NOMO-1 treated with DMSO at 0.1 percent for 48 hours (cell line): ENCODE results near the gene THSD8.
"Not testable (repeated sequence)": the region's sequence is repeated elsewhere in the genome, so short reads cannot be mapped to it uniquely, and the experiment has no call there.

Experiments
- DNase-seq: peaks from one replicate; lab custom pipeline; 2025; ENCODE audit not compliant: unreplicated experiment; lab: John Stamatoyannopoulos, UW

THSD8 gene

DNA sequence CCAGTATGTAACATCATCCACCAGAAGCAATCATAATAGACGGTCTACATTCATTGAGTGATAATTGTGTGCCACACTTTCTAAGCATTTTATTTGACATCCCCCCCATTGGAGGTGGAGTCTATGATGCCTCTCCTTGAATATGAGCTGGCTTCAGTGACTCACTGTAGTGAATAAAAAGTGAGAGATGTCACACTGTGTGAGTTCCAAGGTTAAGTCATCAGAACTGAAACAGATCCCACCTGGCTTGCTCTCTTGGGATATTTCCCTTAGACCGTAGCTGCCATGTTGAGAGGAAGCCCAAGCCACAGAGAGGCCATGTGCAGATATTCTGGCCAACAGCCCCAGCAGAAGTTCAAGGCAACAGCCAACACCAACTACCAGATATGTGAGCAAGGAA, 19.9 kb downstream of the THSD8 start:
- no peak for DNase-seq

DNA sequence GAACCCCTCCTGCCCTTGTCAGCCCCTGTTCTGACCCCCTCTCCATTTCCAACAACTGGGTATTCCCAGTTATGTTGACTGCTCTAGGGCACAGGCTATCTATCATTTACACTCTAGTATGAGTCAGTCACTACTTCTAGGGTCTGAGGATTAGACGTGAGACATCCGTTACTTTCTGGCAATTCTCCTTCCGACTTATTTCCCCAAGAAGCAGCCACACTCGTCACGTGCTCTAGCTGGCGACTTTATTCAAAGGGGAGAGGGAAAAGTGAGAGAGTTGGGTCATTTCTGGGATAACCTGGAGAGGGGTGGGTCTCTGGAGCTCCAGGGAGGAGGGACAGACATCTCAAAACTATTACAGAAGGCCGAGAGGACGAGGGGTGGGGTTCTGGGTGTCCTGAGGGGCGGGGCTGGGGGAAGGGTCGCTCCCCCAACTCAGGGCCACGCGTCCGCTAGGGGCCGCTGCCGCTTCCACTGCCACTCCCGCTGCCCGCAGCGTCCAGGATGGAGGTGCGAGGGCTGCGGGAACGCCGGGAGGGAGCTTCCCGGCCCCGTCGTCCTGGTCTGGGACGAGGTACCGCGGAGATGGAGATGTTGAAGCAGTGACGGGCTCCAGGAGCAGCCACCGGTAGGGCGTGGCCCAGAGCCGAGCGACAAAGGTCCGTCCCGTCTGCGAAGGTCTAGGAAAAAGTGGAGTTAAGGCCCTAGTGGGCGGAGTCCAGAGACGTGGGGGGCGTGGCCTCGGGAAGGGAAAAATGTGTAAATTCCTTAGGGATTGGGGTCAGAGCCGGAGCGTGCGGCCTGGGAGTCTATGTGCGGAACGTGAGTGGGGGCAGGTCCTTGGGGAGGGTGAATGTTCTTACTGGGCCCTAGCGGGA, 23.6 kb downstream of the THSD8 start:
- no peak for DNase-seq

- peak; percentile 45 for DNase-seq
These were observed 26.6 kb downstream of the THSD8 start for GRCh38 chr19:12828494-12828893.

- no peak for DNase-seq
These were observed 31.5 kb downstream of the THSD8 start for GRCh38 chr19:12833418-12833737.

- no peak for DNase-seq
These were observed 32.1 kb downstream of the THSD8 start for GRCh38 chr19:12833738-12834565.

DNA sequence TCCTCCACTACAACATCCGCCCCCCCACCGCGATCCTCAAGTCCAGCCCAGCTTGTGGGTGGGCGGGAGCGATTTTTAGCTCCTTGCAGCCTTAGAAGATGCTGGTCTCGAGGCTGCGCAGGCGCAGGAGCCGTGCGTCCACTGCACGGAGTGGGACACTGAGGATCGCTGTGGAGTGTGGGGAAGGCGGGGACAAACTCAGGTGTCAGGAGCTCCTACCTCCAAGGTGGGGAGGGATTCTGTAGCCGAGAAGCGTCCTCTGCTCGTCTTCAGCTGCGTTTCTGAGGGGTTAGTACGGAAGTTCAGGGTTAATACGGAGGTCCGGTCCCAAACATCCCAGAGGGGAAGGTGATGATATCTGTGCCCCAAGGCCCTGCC, 32.7 kb downstream of the THSD8 start, which contains the start of gene RTBDN:
RTBDN (minus strand) TSS at position 14 of the 378 bp plus-strand sequence. CDS start 4,600 bp downstream, outside the sequence.
- DNase-seq = no peak

- DNase-seq = no peak
These were observed 33.3 kb downstream of the THSD8 start for GRCh38 chr19:12834976-12835757.

DNA sequence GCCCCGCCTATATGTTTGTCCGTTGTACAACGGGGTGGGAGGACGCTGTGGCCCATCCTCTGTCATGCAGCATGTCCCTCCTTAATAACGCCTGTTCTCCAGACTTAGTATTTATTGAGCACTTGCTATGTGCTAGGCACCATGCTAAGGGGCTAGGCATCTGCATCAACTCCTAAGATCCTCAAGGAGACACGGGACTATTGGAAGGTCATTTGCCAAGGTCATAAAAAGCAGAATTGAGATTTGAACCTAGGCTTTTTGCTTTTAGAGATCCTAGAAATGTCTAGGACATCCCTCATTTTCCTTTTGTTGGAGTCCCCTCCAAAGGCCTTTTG, 34.6 kb downstream of the THSD8 start:
- no peak for DNase-seq

DNA sequence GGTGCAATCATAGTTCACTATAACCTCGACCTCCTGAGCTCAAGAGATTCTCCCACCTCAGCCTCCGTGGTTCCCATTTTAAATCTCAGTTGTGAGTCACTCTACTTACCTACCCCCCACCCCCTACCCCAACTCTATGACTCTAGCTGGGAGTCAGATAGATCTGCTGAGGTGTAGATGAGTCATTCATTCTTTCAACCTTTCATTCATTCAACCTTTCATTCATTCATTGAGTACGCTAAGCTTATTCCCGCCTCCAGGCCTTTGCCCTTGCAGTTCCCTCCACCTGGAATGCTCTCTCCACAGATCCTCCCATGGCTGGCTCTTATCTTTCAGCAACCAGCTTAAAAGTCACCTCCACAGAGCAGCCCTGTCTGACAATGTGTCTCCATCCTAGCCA, 35.4 kb downstream of the THSD8 start:
- DNase-seq = no peak

DNA sequence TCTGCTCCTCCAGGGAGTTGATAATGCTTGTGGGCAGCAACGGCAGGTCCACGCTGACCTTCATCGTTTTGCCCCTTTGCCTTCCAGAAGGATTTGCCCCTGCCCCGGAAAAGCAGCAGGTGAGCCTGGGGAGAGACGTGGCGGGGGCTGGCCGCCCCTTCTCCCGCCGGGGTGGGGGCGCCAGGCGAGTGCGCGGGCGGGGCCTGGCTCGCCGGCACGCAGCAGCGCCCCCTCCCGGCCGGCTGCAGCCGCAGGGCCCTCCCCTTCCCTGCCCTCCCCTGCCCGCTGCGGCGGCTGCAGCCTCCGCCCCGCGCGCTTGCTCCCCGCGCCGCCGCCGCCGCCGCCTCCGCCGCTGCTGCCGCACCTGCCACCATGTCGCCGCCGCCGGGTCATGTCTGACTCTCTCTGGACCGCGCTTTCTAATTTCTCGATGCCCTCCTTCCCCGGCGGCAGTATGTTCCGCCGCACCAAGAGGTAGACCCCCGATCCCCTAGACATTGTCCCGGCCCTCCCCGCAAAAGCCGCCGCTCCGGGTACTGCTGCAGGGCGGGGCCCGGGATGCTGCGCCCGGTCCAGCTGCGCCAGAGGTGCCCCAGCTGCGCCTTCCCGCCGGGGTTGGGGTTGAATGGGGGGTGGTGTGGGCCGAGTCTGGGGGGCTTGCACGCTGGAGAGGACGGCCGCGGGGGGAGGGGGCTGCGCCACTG, 36.5 kb downstream of the THSD8 start, which contains the start of gene MAST1:
MAST1 (plus strand) TSS at position 334 of the 704 bp plus-strand sequence; CDS start at position 392, 58 bp downstream.
- peak; percentile 30 for DNase-seq

GRCh38 chr19:12838886-12839756, 37.3 kb downstream of the THSD8 start:
- DNase-seq = no peak

DNA sequence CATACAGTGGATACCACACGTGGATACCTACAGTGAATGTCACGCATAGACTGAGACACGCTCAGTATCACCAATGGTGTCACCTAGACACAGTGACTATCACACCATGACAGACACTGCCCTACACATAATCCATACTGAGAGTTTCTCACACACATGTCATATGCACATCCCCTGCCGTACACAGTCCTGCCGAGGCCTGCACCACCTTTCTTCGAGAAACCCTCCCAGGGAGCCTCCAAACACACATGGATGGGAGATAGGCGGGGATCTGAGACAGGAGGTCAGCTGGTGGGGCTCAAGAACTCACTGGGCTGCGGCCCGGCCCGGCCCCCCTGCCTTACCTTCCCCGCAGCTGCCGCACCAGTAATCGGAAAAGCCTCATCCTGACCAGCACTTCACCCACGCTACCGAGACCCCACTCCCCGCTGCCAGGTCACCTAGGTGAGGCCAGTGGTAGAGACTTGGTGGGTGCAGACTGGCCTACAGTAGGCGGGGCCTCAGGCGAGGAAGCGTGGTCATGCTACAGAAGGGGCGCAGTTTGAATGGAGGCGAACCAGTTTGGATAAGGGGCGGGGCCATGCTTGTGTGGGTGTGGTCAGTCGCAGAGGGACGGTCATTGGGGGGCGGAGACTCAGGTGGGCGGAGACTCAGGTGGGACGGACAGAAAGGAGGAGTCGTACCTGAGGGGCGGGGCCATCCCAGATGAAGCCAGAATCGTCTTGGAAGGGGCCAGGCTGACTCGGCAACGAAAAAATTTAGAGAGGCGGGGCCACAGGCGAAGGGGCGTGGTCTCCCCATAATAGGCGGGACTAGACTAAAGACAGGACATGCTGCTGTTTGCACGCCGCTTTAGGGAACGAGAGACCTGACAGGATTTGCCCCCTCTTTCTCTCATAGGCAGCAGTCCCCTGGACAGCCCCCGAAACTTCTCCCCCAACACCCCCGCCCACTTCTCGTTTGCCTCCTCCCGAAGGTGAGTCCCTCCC, 38.5 kb downstream of the THSD8 start:
- DNase-seq = peak; percentile 14

DNA sequence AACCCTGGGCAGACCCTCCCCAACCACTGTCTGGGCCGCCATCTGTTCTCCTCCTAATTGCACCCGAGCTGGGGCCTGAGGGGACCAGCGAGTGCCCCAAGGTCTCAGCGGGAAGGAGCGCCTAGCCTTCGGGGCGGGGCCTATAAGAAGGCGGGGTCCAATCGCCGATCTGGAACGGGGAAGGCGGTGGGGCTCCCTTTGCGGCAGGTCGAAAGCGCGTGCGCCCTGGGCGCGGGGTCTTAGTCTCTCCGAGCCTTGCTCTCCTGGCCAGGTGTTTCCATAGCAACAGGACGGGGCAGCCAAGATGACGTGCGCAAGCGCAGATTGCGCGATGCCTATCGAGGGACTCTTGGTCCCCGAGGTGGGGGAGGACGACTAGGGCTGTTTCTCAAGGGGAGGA, 39.2 kb downstream of the THSD8 start:
- DNase-seq = no peak

DNA sequence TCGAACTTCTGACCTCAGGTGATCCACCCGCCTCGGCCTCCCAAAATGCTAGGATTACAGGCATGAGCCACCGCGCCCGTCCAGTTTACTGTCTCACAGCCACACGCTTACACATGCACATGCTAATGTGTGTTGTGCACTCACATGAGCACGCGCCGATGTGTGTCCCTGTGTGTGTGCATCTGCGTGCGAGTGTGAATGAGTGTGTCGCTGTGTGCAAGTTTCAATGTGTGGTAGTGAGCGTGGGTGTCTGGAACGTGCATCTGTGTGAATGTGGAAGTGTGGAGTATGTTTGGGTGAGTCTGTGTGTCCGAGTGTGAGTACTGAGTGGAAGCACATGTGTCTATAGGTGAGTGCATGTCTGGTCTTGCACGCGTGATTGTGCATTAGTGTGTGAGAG, 40.6 kb downstream of the THSD8 start:
- DNase-seq = no peak

GRCh38 chr19:12843328-12843727, 41.5 kb downstream of the THSD8 start:
- no peak for DNase-seq

DNA sequence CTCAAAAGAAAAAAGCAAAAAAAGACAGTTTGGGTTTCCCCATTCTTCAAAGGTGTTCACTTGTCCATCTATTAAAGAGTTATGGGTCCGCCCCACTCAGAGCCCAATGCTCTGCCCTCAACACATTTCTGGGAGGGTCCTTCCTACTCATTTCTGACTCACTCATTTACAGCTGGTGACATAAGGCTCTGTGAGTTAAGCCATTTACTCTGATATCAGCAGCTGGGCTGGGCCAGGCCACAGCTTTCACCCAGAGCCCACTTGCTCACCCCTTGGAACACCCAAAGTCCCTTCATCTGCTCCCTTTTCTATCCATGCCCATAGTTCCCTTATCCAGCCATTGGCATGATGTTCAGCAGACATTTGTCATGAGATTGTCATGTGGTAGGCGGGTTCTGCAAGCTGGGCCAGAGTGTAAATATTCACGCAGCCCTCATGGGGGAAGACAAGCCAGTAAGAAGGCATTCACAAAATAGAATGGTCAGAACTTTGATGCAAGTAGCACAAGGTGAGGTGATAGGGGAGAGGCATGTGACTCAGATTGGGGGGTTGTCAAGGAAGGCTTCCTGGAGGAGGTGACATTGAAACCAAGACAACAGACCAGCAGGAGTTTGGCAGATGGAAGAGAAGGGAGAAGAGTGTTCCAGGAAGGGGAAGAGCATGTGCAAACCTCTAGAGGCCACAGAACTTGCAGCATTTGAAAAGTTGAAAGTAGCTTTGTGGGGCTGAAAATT, 42.3 kb downstream of the THSD8 start:
- DNase-seq = no peak

DNA sequence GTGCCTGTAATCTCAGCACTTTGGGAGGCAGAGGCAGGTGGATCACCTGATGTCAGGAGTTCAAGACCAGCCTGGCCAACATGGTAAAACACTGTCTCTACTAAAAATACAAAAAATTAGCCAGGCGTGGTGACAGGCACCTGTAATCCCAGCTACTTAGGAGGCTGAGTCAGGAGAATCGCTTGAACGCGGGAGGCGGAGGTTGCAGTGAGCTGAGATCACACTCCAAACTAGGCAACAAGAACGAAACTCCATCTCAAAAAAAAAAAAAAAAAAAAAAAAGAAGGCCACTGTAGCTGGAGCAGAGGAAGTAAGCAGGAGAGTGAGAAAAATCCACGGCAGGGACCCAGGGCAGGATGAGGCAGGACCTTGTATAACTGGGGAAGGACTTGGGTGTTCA, 44.7 kb downstream of the THSD8 start:
- not testable (repeated sequence) for DNase-seq
